Activated CD4-positive, alpha-beta T cell treated with anti-CD3 and anti-CD28 coated beads, Interleukin-2, amount 50 U/mL, for 48 hours (primary cell): Measurements from ENCODE around the gene VSIG10.
A peak's percentile ranks its signal among the peaks of the same experiment; 100 is the strongest.
"Not testable (repeated sequence)": the region's sequence is repeated elsewhere in the genome, so short reads cannot be mapped to it uniquely, and the experiment has no call there.

Source experiments
- DNase-seq, 2 experiments: peaks; one replicate each; pipeline ENCODE4 v3.0.0-alpha.2; 2020

The VSIG10 gene

GRCh38 chr12:118107011-118107410 is 3.2 kb upstream of the VSIG10 start:
- DNase-seq, result no peak

GRCh38 chr12:118103201-118103600 is 610 bp downstream of the VSIG10 start:
- peak; percentile 26 to 34 for DNase-seq

- no peak for DNase-seq
Measured at GRCh38 chr12:118102609-118103008, 1.2 kb downstream of the VSIG10 start.

GRCh38 chr12:118102070-118102469 is 1.7 kb downstream of the VSIG10 start:
- DNase-seq, result no peak

GRCh38 chr12:118101051-118101450 is 2.8 kb downstream of the VSIG10 start:
- no peak for DNase-seq

GRCh38 chr12:118098911-118099671 is 4.7 kb downstream of the VSIG10 start:
- DNase-seq, result no peak

GRCh38 chr12:118098401-118098800 is 5.4 kb downstream of the VSIG10 start:
- DNase-seq, result no peak

GRCh38 chr12:118094039-118094438 is 9.8 kb downstream of the VSIG10 start:
- DNase-seq, result no peak

- no peak for DNase-seq
Measured at GRCh38 chr12:118089782-118090181, 14.0 kb downstream of the VSIG10 start.

GRCh38 chr12:118082161-118082560 is 21.6 kb downstream of the VSIG10 start:
- DNase-seq, result no peak

GRCh38 chr12:118081521-118081920 is 22.3 kb downstream of the VSIG10 start:
- not testable (repeated sequence) for DNase-seq

- no peak for DNase-seq
Measured at GRCh38 chr12:118073768-118074167, 30.0 kb downstream of the VSIG10 start.

- no peak for DNase-seq
Measured at GRCh38 chr12:118070650-118071049, 33.2 kb downstream of the VSIG10 start.

- DNase-seq, result no peak
Measured at GRCh38 chr12:118068445-118068844, 35.4 kb downstream of the VSIG10 start.

GRCh38 chr12:118065380-118065779 is 38.4 kb downstream of the VSIG10 start:
- DNase-seq, result no peak

GRCh38 chr12:118064608-118065007 is 39.2 kb downstream of the VSIG10 start:
- no peak for DNase-seq

GRCh38 chr12:118063576-118064391 is 40.0 kb downstream of the VSIG10 start:
- DNase-seq, result no peak

GRCh38 chr12:118061873-118062843 is 41.7 kb downstream of the VSIG10 start:
- peak in 1 of 2 experiments; percentile 32 for DNase-seq

- DNase-seq, result peak; percentile 60 to 68
Measured at GRCh38 chr12:118061011-118061872, 42.6 kb downstream of the VSIG10 start, which contains the start of gene WSB2. WSB2 (minus strand) TSS chr12:118061179; CDS start chr12:118061048, 131 bp downstream.

- DNase-seq, result peak; percentile 41 to 46
Measured at GRCh38 chr12:118060301-118061010, 43.4 kb downstream of the VSIG10 start.
